WI38 (cell line): ENCODE measurements around the gene SCO2.
A peak's percentile ranks its signal among the peaks of the same experiment; 100 is the strongest.

Source experiments
- H3K4me3 ChIP-seq: 2 replicates; pipeline ENCODE4 v1.5.1; 2011; ENCODE audit warnings: low read depth, mild to moderate bottlenecking, control low read depth, low read length
- TF ChIP-seq, protein P1 (sequence below): IDR thresholded peaks from 2 replicates; pipeline ENCODE4 v1.5.1; 2012; ENCODE audit warnings: low read depth, mild to moderate bottlenecking, control low read depth, low read length

The SCO2 gene

DNA sequence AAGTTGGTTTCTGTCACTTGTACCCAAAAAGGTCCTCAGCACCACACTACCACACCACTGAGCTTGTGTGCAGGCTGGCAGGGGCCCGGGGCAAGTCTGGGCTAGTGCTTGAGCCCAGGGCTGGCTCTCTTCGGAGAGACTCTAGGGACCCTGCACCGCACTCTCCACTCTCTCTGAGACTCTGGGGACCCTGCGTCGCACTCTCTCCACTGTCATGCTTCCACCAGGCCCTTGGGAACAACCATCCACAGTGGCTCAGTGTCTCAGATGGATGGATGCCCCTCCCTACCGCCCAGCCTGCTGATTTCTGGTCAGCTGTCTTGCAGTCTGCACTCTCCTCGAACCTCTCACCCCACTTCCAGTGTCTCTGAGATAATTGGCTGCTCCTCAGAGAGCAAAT, 48.5 kb downstream of the SCO2 start:
- TF ChIP-seq, protein P1, sequence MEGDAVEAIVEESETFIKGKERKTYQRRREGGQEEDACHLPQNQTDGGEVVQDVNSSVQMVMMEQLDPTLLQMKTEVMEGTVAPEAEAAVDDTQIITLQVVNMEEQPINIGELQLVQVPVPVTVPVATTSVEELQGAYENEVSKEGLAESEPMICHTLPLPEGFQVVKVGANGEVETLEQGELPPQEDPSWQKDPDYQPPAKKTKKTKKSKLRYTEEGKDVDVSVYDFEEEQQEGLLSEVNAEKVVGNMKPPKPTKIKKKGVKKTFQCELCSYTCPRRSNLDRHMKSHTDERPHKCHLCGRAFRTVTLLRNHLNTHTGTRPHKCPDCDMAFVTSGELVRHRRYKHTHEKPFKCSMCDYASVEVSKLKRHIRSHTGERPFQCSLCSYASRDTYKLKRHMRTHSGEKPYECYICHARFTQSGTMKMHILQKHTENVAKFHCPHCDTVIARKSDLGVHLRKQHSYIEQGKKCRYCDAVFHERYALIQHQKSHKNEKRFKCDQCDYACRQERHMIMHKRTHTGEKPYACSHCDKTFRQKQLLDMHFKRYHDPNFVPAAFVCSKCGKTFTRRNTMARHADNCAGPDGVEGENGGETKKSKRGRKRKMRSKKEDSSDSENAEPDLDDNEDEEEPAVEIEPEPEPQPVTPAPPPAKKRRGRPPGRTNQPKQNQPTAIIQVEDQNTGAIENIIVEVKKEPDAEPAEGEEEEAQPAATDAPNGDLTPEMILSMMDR = no peak
- H3K4me3 ChIP-seq = no peak overlapping the region

DNA sequence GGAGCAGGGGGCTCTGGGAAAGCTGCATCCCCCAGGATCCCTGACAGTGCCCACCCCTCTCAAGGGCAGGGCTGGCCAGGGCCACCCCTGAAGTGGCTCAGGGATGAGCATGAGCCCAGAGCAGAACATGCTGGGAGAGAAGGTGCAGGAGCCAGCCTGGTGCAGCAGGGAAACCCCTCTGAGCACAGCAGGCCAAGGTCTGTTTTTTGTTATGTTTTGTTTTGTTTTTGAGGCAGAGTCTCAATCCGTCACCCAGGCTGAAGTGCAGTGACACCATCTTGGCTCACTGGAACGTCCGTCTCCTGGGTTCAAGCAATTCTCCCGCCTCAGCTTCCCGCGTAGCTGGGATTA, 49.8 kb downstream of the SCO2 start:
- TF ChIP-seq, protein P1 = no peak
- peak overlapping the region; percentile 52 for H3K4me3 ChIP-seq

GRCh38 chr22:50474710-50475651, 50.4 kb downstream of the SCO2 start, which contains the start of gene SBF1:
Gene SBF1, minus strand, starts transcription at chr22:50475035. Its CDS starts 195 bp downstream, at chr22:50474840.
- TF ChIP-seq, protein P1 = no peak
- H3K4me3 ChIP-seq = peak within 1 kb of the TSS; percentile 73

DNA sequence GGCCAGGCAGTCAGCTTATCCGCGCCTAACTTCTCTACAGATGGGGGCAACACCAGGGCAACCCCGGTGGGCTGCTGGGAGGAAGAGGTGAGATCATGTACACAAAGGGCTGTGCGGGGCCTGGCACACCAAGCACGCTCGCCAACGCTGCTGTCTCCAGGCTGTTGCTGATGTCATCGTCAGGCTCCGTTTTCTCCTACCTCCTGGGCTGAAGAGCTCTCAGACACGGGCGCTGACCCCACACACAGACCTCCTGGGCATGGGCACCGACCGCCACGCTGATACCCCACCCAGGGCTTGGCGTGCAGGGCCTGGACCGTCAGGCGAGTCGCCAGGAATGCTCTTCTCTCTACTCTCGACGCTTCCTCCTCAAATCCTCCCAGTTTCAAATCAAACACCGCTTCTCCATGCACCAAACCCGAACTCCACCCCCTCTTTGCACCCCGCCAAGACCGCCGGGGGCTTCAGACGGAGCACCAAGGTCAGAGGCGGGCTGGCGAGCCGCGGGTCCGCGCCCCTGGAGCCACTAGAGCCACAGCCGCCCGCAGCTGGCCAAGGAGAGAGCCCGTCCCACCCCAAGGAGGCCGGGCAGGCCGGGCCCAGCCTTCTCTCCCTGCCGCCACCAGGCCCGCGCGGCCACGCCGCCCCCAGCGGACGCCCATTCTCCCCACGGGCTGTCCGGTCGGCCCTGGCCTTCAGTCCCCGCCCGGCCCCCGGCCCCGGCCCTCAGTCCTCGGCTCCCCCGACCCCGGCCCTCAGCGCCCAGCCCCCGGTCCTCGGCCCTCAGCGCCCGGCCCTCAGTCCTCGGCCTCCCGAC, 51.3 kb downstream of the SCO2 start:
- TF ChIP-seq, protein P1 = no peak
- H3K4me3 ChIP-seq = peak overlapping the region; percentile 73
